G401 (cell line): ENCODE data around the gene RNF182. TPM values are rescaled to one million over a fixed set of nuclear protein-coding genes. Genes with fewer than 3 reads are reported as not detected.
"Not testable (repeated sequence)": the region's sequence is repeated elsewhere in the genome, so short reads cannot be mapped to it uniquely, and the experiment has no call there.

ENCODE experiments used
- DNase-seq: peaks from one replicate; pipeline ENCODE4 v3.0.0-alpha.2; 2015; ENCODE audit warnings: low spot score
- in situ Hi-C: cut with HindIII; loops from 2 replicates; pipeline ENCODE4 v1.10.0; 2016; ENCODE audit warnings: low sequenced_read_pairs, mixed read lengths
- total RNA-seq: library from RNA; depleted of rRNA; stranded (reverse); fragments of >200 nt; shearing (Covaris generic); gene quantifications from 2 replicates; pipeline ENCODE4 v1.2.3, GENCODE V29; 2014; rRNA removed

The RNF182 gene, protein sequence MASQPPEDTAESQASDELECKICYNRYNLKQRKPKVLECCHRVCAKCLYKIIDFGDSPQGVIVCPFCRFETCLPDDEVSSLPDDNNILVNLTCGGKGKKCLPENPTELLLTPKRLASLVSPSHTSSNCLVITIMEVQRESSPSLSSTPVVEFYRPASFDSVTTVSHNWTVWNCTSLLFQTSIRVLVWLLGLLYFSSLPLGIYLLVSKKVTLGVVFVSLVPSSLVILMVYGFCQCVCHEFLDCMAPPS
- 0.31 and 1.9 TPM in 2 replicates for total RNA-seq

GRCh38 chr6:13924949-13925881 is at the start of gene RNF182:
TSS of gene RNF182 (plus strand) at chr6:13924952. CDS start at chr6:13977120, 52,168 bp downstream.
- in situ Hi-C loops: no loop called here
- peak; percentile 64 for DNase-seq

- DNase-seq: no peak
- in situ Hi-C loops: no loop called here
Observed at GRCh38 chr6:13877051-13877450, 47.7 kb upstream of the RNF182 start.

DNA sequence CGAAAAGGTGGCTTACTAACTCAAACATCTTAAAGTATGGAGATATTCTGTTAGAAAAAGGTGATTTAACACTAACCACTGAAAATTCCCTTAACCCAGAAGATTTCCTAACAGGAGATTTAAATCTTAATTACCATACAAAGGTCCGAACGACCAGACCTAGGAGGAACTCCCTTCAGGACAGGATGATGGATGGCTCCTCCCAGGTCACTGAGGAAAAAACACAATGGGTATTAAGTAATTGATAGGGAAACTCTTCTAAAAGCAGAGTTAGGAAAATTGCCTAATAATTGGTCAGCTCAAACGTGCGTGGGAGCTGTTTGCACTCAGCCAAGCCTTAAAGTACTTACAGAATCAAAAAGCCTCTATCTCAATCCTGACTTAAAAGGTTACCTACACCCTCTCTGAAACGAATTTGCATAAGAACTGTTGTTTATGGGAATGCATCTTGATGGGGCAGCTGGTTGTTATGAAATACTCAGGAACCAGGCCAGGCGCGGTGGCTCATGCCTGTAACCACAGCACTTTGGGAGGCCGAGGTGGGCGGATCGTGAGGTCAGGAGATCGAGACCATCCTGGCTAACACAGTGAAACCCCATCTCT is 44.6 kb upstream of the RNF182 start:
- DNase-seq, in situ Hi-C loops: not testable (repeated sequence)

DNA sequence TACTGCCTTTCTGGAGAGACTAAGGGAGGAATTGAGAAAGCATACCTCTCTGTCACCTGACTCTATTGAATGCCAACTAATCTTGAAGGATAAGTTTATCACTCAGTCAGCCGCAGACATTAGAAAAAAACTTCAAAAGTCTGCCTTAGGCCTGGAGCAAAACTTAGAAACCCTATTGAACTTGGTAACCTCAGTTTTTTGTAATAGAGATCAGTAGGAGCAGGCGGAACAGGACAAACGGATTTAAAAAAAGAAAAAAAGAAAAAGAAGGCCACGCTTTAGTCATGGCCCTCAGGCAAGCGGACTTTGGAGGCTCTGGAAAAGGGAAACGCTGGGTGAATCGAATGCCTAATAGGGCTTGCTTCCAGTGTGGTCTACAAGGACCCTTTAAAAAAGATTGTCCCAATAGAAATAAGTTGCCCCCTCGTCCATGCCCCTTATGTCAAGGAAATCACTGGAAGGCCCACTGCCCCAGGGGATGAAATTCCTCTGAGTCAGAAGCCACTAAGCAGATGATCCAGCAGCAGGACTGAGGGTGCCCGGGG is 43.1 kb upstream of the RNF182 start:
- no peak for DNase-seq
- in situ Hi-C loops: no loop called here

DNA sequence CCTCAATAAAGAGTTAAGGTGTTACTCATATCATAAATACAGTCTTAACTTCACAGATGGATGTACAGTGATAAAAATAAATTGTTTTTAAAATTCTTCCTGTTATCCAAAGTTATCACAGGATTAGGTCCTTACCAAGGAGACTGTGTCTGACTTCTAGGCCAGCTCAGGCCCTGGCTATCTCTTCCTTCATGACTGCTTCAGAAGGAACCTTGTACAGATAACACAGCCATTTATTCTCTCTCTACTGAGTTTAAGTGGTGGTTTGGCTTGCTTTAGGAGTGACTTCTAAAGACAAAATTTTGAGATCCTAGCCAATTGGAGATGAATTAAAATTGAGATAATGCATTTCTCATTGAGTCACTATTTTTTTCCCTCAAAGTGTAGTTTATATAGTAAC is 40.8 kb upstream of the RNF182 start:
- no peak for DNase-seq
- in situ Hi-C loops: no loop called here

- in situ Hi-C loops: no loop called here
Observed at GRCh38 chr6:13884397-13884796, 40.4 kb upstream of the RNF182 start.

DNA sequence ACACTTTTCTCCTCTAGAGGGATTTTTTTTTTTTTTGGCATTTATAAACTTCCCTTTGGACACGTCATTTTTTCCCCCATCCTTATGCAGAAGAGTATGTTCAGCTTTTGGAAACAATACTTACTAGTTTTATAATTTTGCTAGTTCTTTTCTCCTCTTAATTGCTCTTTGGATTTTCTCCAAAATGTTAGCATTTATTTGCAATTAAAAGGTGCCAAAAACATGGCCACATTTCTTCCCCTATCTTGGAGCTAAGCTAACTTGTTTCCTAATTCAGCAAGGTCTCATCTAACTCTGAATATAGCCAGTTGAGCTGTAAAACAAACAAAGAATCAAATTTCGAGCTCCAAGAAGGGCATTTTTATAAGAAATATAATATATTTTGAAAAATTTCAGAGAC is 39.2 kb upstream of the RNF182 start:
- DNase-seq: no peak
- in situ Hi-C loops: no loop called here

More at GRCh38 chr6:13884397-13884796, 40.4 kb upstream of the RNF182 start:
- DNase-seq: no peak

DNA sequence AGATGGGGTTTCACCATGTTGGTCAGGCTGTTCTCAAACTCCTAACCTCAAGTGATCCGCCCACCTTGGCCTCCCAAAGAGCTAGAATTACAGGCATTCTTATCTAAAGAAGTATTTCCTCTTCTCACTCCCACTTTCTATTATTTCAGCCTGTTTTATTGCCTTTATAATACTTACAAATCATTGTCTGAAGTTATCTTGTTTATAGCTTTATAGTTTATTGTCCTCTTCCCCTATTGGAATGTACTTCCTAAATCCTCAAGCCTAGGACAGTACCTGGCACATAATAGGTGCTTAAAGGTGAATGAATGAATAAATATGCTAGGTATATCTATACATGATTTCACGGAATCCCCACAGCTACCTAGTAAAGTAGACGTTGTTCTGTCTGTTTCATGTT is 37.8 kb upstream of the RNF182 start:
- no peak for DNase-seq
- in situ Hi-C loops: no loop called here

GRCh38 chr6:13892017-13892645 is 32.6 kb upstream of the RNF182 start:
- in situ Hi-C loops: no loop called here
- no peak for DNase-seq

DNA sequence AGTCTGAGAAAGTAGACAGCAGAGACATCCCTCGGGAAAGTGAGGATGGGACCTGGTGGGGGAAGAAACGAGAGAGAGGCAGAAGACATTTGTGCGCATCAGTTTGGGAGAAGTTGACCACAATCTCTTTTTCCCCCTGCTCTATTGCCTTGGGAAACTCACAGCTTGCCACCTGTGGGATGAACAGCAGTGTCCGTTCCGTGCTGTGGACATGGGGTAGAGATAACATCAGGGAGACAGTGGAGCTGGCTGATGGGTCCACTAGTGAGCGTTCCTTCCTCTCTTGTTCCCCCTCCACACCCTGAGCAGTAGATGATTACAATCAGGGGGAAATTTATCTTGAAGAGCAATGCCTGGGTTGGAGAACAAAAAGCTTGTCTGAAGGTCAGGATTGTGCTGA is 21.8 kb upstream of the RNF182 start:
- no peak for DNase-seq
- in situ Hi-C loops: no loop called here

- in situ Hi-C loops: no loop called here
Observed at GRCh38 chr6:13903364-13903763, 21.4 kb upstream of the RNF182 start.

GRCh38 chr6:13907001-13907350 is 17.8 kb upstream of the RNF182 start:
- no peak for DNase-seq
- in situ Hi-C loops: no loop called here

More at GRCh38 chr6:13903364-13903763, 21.4 kb upstream of the RNF182 start:
- DNase-seq: no peak

DNA sequence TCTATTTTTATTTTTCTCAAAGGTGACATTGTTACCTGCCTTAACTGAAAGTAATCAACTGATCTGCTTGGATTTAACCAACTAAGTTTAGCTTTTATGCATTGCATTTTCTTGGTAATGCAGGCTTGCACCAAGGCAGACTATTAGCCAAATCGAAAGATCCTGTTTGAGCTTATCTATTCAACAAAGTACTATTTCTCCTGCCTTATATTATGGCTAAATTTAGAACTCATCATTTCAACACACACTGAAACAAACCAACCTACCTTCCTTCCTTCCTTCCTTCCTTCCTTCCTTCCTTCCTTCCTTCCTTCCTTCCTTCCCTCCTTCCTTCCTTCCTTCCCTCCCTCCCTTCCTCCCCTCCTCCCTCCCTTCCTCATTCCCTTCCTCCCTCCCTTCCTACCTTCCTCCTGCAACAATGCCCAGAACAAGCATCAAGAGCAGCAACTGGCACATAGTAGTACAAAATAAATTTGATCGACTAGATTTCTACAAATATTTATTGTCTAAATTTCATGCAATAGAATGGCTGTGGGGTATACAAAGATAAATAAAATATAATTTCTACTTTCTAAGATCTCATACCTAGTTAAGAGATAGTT is 17.0 kb upstream of the RNF182 start:
- in situ Hi-C loops: no loop called here
- DNase-seq: no peak

DNA sequence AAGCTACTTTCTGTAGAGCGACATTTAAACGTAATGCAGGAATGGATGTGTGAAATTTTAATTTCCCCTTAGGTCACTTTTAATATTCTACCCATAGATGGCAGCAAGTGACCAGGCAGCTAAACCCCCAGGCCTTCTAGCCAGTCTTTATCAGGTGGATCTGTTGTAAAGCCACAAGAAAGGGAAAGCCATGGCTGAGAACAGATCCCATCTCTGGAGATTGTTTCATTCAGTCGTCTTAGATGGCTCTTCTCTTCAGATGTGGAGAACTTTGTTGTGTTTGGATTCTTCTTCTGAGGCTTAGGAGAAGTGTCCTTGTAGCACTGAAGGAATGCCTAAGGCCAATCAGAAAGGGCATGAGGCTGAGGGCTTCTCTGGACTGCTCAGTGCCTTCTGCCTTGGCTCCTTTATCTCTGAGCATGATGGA is 15.8 kb upstream of the RNF182 start:
- in situ Hi-C loops: no loop called here
- DNase-seq: peak; percentile 89

DNA sequence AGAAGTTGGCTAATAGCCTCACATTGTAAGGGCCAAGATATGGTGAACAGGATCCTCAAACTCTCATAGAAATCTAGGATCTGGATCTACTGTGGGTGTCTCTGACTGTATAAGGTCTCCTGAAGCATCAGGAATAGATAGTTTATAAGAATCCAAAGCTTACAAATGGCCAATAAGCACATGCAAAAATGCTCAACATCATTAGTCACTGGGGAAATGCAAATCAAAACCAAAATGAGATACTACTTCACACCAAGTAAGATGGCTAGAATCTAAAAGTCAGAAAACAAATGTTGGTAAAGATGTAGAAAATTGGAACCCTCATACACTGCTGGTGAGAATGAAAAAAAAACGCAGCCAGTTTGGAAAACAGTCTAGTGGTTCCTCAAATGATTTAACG is 14.3 kb upstream of the RNF182 start:
- in situ Hi-C loops: no loop called here
- no peak for DNase-seq

GRCh38 chr6:13911337-13911736 is 13.4 kb upstream of the RNF182 start:
- DNase-seq: no peak
- in situ Hi-C loops: no loop called here

DNA sequence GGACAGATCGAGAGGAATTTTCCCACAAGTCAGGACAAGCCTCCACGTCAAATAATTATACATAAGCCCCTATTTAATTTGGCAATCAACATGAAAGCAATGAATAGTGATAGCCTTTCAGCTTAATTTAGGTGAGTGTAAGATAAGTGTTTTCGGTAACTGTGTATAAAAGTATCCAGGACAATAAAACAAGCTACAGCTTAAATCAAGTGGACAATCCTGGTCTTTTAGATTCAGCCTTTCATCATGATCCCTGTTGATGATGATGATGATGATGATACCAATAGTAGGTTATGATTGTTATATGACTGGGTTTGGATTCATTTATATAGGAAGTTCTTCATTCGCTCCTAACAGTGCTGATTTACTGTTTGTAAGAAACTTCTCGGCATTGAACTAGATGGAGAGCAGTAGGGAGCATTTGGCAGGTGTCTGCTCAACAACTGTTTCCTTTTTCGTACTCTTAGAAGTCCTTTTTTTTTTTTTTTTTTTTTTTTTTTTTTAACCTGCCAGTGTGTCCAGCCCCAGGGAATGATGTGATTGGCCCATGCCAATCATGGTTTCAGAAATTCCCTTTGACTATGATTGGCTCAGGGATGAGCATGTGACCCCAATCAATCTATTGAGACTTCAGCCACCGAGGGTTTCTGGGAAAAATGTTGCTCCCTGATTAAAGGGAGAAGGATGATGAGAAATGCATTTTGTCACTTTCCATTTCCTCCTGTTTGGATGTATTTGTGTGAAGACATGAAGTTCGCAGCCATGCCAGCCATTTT is 11.3 kb upstream of the RNF182 start:
- no peak for DNase-seq
- in situ Hi-C loops: no loop called here

GRCh38 chr6:13914351-13914750 is 10.4 kb upstream of the RNF182 start:
- in situ Hi-C loops: no loop called here
- no peak for DNase-seq
